ENCODE data around the gene MINPP1. TPM values are rescaled to one million over a fixed set of nuclear protein-coding genes. Genes with fewer than 3 reads are reported as not detected.

Gene MINPP1
- total RNA-seq, 1 donor from 2014 or later: 24.7 TPM

DNA sequence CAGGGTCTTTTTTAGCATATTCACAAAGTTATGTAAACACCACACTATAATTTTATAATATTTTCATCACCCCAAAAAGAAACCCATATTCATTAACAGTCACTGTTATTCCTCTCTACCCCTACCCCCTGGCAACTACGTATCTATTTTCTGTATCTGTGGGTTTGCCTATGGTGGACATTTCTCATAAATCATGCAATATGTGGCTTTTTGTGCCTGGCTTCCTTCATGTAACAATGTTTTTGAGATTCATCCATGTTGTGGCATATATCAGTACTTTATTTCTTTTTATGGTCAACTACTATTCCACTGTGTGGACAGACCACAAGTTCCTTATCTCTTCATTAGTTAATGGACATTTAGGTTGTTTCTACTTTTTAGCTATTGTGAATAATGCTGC is 95.9 kb downstream of the MINPP1 start:
- H3K4me1 ChIP-seq (ENCODE audit: insufficient read depth, low read length): no peaks in the 10 kb centered on the region
- H4K20me1 ChIP-seq (ENCODE audit: insufficient read depth, low read length): no peaks in the 10 kb centered on the region
- H3K9ac ChIP-seq (ENCODE audit: low read length): no peak overlapping the region
- DNase-seq (ENCODE audit: low read depth) (no peak), FAIRE-seq (no peak)
- Mint-ChIP-seq H3K9me3 (ENCODE audit: unreplicated experiment) (no peaks in the 10 kb centered on the region), H3K27me3 (ENCODE audit: low read depth, unreplicated experiment) (no peaks in the 10 kb centered on the region), H3K4me1 (ENCODE audit: low read depth, unreplicated experiment) (peaks cover 3% of the 10 kb centered on the region), H3K36me3 (ENCODE audit: low read depth, unreplicated experiment) (no peaks in the 10 kb centered on the region), H3K27ac (ENCODE audit: unreplicated experiment) (no peak overlapping the region), H3K4me3 (ENCODE audit: unreplicated experiment) (no peak overlapping the region)
- no peaks in the 10 kb centered on the region for H3K9me3 ChIP-seq (ENCODE audit: insufficient read depth, low read depth, low read length)
- no peaks in the 10 kb centered on the region for H3K79me2 ChIP-seq (ENCODE audit: insufficient read depth, low read length)
- H3K4me3 ChIP-seq (ENCODE audit: insufficient read depth, low read depth, low read length): no peak overlapping the region
- H3K27me3 ChIP-seq (ENCODE audit: insufficient read depth, low read length): no peaks in the 10 kb centered on the region
- no peak overlapping the region for H2AFZ ChIP-seq (ENCODE audit: low read depth, low read length)
- H3K27ac ChIP-seq (ENCODE audit: low read depth, low read length): no peak overlapping the region
- no peak overlapping the region for H3K4me2 ChIP-seq (ENCODE audit: low read length)
- H3K36me3 ChIP-seq (ENCODE audit: insufficient read depth, low read length): no peaks in the 10 kb centered on the region
- TF ChIP-seq, protein P1, sequence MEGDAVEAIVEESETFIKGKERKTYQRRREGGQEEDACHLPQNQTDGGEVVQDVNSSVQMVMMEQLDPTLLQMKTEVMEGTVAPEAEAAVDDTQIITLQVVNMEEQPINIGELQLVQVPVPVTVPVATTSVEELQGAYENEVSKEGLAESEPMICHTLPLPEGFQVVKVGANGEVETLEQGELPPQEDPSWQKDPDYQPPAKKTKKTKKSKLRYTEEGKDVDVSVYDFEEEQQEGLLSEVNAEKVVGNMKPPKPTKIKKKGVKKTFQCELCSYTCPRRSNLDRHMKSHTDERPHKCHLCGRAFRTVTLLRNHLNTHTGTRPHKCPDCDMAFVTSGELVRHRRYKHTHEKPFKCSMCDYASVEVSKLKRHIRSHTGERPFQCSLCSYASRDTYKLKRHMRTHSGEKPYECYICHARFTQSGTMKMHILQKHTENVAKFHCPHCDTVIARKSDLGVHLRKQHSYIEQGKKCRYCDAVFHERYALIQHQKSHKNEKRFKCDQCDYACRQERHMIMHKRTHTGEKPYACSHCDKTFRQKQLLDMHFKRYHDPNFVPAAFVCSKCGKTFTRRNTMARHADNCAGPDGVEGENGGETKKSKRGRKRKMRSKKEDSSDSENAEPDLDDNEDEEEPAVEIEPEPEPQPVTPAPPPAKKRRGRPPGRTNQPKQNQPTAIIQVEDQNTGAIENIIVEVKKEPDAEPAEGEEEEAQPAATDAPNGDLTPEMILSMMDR (IDR thresholded peaks at IDR 0.05; ENCODE audit: insufficient read depth, low read depth, low read length): no peak
- no peak for TF ChIP-seq EZH2 (IDR thresholded peaks at IDR 0.05; ENCODE audit: insufficient read depth, low read length)

Small RNAs within 50 kb of the gene (microRNA-seq; reads per million reads assigned to microRNA genes)
- gene MIR4678: not detected

Other genes with a start within 250 kb of the MINPP1 start
- 6.2 and 6.9 TPM in 2 replicates for gene NUTM2D, start 147.1 kb upstream of the MINPP1 start, total RNA-seq
- 48.6 and 58.5 TPM in 2 replicates for gene PAPSS2, start 155.0 kb downstream of the MINPP1 start, total RNA-seq

All from astrocyte (in vitro differentiated cells and primary cell).